NCI-H345 treated with DMSO at 0.1 percent for 48 hours (cell line): ENCODE data around the gene GORASP1.

Source experiments
- DNase-seq: peaks from one replicate; lab custom pipeline; 2025; ENCODE audit not compliant: unreplicated experiment; lab: John Stamatoyannopoulos, UW

Gene GORASP1

DNA sequence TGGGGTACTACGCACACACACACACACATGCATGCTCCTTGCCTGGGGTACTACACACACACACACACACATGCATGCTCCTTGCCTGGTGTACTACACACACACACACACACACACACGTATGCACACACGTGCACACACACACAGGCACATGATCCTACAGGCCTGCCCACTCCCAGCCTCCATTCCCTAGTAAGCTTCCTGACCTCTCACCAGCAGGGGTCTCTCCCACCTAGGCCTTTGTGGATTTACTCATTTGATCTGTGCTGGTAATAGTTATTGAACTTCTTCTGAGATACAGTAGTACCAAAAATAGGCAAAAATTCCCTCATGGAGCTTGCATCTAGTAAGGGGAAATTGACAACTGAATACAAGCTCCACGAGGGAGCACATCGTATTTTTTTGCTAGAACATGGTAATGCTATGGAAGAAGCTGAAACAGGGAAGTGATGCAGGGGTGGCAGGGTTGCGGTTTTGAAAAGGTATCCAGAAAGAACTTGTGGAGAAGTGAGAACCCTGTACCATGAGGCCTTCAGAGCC is 19.2 kb upstream of the GORASP1 start:
- DNase-seq = no peak

GRCh38 chr3:39125841-39126500 is 18.5 kb upstream of the GORASP1 start:
- DNase-seq = no peak

DNA sequence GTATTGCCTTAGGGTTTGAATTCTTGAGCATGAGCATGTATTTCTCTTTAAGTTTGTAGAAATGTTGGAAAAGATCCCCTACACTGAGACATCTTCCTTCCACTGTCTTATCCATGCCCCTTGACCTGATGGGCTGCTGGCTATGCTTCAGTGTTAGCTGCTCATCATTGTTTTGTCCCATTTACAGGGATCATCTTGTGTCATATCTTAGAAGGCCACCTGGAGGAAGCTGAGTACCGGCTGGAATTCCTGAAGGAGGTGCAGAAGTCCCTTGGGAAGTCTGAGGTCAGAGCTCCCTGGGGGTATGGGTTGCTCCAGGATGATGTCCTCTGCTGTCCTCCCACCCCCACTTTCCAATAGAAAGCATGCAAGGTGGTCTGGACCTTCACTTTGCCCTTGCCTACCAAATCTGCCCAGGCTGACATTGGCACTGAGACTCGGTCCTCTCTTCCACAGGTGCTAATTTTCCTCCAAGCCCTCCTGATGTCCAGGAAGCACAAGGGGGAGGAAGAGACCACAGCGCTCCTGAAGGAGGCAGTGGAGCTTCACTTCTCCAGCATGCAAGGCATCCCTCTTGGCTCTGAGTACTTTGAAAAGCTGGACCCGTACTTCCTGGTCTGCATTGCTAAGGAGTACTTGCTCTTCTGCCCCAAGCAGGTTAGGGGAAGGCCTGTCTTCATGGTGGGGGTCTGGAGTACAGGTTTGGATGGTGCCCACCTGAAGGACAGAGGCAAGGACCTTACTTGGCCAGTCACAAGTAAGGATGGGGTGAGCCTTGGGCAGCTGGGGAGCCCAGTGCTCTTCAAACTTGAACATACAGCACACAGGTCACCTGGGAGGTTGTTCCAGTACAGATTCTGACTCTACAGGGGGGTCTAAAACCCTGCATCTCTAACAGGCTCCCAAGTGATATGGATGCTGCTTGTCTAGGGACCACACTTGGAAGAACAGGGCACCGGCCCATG is 17.7 kb upstream of the GORASP1 start:
- DNase-seq = no peak

DNA sequence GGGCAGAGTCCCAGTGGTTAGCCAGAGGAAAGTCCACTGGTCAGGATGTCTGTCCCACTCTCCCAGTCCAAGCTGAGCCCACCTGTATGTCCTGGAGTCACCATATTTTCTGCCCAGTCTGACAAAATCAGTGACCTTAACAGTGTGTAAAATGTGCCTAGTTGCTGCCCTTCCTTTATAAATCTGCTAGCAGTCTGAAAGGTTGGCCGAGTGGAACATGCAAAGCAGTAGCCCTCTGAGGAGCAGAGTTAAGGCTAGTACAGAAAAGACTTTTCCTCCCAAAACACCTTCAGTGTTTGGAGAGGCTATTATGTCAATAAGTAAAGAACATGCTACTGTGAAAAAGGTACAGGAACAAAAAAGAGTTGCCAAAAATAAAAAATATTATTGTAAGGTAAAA is 15.4 kb upstream of the GORASP1 start:
- no peak for DNase-seq

DNA sequence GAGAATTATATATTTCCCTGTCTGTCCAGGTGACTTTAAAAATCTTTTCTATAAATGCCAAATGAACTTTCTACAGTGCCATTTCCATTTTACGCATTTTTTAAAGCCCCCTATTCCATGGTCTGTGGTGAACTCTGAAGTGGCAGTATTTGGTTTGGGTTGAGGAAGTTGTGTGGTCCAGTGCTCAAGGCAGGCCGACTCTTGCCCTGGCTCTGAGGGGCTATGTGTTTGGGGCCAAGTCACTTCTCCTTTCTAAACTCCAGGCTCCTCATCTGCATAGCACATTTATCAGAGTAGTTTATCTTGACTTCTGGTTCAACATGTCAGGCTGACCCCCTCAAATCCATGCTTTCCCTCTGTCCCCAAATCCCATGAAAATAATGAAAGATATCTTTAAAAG is 14.2 kb upstream of the GORASP1 start:
- no peak for DNase-seq

DNA sequence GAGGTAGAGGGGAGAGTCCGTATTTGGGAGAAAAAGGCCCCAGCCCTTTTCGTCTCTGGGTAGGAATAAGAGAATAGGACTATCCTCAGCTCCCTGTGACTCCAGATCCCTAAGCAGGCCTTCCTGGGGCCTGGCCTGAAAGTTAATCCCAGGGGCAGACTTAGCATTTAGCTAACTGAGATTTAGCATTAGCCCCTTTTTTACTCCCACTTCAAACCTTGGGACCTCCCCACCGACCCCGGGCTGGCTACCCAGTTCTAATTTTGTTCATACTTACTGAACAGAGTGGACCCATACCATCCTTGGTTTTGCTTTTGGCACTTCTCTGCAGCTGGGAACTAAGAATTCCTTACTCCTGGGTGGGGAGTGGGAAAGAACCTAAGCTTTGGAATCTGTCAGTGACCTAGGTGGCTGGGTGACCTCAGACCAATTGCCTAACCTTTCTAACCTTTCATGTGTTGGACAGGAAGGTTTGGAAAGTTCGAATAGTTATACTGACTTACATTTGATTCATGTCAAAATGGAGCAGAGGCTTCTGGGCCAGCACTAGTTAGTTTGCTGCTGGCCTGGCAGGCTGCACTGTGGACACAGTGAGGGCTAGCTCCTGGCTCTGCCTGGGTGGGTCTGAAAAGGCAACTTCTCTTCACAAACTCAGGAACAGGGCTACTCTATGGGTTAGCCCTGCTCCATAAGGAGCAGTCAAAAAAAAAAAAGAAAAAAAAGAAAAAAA is 11.7 kb upstream of the GORASP1 start:
- no peak for DNase-seq

DNA sequence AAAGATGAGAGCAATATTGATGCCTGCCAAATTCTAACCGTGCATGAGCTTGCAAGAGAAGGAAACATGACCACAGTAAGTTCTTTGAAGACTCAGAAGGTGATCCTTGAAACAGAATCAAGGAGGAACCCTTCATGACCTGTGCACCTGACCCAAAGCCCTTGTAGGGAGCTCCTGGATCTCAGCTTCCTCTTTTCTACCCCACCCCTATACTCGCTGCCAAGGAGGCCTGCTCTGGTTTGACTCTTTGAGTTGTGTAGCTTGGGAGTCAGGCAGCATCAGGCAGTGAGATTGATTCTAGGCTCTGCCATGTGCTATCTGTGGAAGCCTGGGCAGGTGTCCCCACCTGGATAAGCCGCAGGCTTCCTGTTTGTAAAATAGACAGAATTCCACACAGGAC is 10.7 kb upstream of the GORASP1 start:
- DNase-seq = no peak

GRCh38 chr3:39115870-39116269 is 8.4 kb upstream of the GORASP1 start:
- no peak for DNase-seq

DNA sequence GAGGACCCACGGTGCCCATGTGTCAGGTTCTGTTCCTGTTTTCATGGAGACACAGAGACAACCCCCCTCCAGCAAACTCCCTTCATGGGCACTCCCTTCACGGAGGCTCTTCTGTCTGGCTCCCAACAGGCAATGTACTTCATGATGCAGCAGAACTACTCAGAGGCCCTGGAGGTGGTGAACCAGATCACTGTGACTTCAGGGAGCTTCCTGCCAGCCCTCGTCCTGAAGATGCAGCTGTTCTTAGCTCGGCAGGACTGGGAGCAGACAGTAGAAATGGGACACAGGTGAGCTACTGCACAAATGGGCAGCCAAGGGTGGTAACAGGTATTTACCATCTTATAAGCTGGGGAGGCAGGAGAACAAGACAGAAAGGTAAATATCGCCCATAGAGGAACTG is 7.0 kb upstream of the GORASP1 start:
- no peak for DNase-seq

DNA sequence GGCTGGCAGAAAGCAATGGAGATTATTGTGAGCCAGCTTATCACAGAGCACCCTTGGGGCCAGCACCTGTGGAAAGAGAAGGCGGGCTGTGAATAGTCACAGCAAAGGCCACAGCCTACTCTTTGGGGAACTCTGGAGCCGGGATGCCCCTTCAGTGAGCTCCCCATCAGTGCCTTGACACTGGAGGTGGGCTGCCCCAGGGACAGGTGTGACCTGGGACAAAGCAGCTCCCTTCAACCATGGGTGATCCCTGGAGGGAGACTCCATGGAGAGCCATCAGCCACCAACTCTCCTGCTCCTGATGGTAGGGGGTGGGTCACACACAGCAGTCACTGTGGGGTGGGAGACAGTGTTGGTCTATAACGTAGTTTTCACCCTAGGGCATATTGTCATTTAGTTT is 5.9 kb upstream of the GORASP1 start:
- DNase-seq = no peak

DNA sequence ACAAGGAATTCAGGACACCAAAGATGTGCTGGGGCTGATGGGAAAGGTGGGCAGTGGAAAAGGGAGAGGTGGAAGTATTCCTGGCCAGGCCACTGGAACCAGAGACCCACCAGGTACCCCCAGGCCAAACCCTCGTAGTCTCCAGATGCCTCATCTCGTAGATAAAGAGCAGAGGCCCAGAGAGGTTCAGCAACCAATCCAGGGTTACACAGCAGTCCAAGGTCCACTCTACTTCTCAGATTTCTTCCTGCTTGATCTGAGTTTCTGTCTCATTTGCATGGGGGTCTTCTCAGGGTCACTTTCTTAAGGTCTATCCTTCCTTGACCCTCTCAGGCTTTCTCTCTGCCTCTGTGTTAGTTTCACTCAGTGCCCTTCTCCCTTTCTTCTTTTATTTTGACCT is 5.1 kb upstream of the GORASP1 start:
- DNase-seq = no peak

DNA sequence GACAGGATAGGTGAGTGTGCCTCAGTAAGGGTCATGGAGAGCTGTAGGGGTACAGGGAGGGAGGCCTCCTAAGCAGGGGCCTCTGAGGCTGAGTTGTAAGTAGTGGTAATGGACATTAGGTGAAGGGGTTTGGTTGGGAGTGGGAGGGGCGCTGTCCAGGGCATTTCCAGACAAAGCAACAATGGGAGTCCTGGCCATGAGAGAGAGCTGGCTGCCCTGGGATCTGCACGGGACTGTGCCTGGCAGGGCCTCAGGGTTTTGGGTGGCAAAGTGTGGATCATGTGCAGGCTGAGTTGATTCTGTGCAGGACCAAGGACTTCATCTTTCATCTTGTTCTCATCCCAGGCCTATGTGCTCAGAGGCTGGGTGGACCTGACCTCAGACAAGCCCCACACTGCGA is 4.7 kb upstream of the GORASP1 start:
- no peak for DNase-seq

GRCh38 chr3:39110041-39110639 is 2.7 kb upstream of the GORASP1 start:
- DNase-seq = no peak

- no peak for DNase-seq
Measured at GRCh38 chr3:39109086-39109485, 1.7 kb upstream of the GORASP1 start.

GRCh38 chr3:39108200-39108710 is 828 bp upstream of the GORASP1 start:
- DNase-seq = no peak

GRCh38 chr3:39106851-39107387 is 508 bp downstream of the GORASP1 start:
- DNase-seq = no peak

- no peak for DNase-seq
Measured at GRCh38 chr3:39106281-39106811, 1.1 kb downstream of the GORASP1 start.

DNA sequence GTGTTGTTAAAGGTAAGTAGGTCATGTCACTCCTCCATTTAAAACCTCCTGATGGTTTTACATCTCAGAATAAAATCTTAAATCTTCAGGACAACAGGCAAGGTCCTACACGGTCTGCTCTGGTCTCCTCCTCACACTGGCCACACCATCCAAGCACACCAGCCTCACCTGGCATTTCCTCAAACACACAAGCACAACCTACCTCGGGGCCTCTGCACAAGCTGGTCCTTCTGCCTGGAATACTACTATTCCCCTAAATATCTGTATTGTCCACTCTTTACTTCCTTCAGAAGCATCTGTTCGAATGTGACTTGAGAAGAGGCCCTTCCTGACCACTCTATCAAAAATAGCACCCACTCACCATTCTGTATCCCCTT is 1.8 kb downstream of the GORASP1 start:
- no peak for DNase-seq

- DNase-seq = no peak
Measured at GRCh38 chr3:39104961-39105686, 2.3 kb downstream of the GORASP1 start.
